ENCODE measurements around the gene MED12L. TPM values are rescaled to one million over a fixed set of nuclear protein-coding genes. Genes with fewer than 3 reads are reported as not detected.
A peak's percentile ranks its signal among the peaks of the same experiment; 100 is the strongest.

Gene MED12L
- total RNA-seq, 4 donors from 2014 or later: 0.19 to 0.83 (median 0.41) TPM

- no peaks in the 10 kb centered on the region for H3K4me1 ChIP-seq
- H3K9me3 ChIP-seq: no peaks in the 10 kb centered on the region
- TF ChIP-seq POLR2AphosphoS5 (IDR thresholded peaks at IDR 0.05): no peak
- TF ChIP-seq, protein P1, sequence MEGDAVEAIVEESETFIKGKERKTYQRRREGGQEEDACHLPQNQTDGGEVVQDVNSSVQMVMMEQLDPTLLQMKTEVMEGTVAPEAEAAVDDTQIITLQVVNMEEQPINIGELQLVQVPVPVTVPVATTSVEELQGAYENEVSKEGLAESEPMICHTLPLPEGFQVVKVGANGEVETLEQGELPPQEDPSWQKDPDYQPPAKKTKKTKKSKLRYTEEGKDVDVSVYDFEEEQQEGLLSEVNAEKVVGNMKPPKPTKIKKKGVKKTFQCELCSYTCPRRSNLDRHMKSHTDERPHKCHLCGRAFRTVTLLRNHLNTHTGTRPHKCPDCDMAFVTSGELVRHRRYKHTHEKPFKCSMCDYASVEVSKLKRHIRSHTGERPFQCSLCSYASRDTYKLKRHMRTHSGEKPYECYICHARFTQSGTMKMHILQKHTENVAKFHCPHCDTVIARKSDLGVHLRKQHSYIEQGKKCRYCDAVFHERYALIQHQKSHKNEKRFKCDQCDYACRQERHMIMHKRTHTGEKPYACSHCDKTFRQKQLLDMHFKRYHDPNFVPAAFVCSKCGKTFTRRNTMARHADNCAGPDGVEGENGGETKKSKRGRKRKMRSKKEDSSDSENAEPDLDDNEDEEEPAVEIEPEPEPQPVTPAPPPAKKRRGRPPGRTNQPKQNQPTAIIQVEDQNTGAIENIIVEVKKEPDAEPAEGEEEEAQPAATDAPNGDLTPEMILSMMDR (IDR thresholded peaks at IDR 0.05): no peak
- TF ChIP-seq EP300 (IDR thresholded peaks at IDR 0.05): no peak
- TF ChIP-seq POLR2A (IDR thresholded peaks at IDR 0.05; ENCODE audit: low read depth): no peak
- H3K36me3 ChIP-seq: no peaks in the 10 kb centered on the region
- no peak for DNase-seq (ENCODE audit: extremely low spot score)
- H3K27me3 ChIP-seq: no peaks in the 10 kb centered on the region
- intact Hi-C loops (cut with DNase I): no loop called here
- WGBS: 94% methylated on average over 5 of the region's 5 CpGs
- H3K4me3 ChIP-seq: no peak overlapping the region
- H3K27ac ChIP-seq (replicated peaks in 1 of 4): no peak overlapping the region
These were observed 229.1 kb downstream of the MED12L start for GRCh38 chr3:151314593-151314992.

DNA sequence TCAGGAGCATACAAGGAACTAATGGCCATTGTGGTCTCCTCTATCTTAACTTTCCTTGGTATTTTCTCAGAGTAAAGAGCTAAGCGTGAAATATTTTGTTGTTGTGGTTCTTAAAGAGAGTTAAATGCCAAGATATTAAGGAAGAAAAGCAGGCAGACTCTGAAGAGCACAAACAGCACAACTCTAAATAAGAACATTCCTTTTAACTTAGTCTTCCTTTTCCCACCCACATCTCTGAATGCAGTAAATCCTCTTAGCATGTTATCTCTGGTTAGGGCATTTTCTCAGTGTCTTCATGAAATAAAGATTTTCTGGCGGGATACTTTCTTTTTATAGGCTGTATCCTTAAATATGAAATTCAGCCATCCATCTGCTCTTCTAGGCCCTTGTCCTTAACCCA is 229.7 kb downstream of the MED12L start:
- no peaks in the 10 kb centered on the region for H3K36me3 ChIP-seq
- no peak overlapping the region for H3K4me3 ChIP-seq
- intact Hi-C loops (cut with DNase I): no loop called here
- no peak overlapping the region for H3K27ac ChIP-seq (replicated peaks in 1 of 4)
- no peaks in the 10 kb centered on the region for H3K27me3 ChIP-seq
- H3K4me1 ChIP-seq: no peaks in the 10 kb centered on the region
- H3K9me3 ChIP-seq: no peaks in the 10 kb centered on the region
- TF ChIP-seq, protein P1 (IDR thresholded peaks at IDR 0.05): no peak
- TF ChIP-seq POLR2A (IDR thresholded peaks at IDR 0.05; ENCODE audit: low read depth) (no peak), EP300 (IDR thresholded peaks at IDR 0.05) (no peak), POLR2AphosphoS5 (IDR thresholded peaks at IDR 0.05) (no peak)
- DNase-seq (ENCODE audit: extremely low spot score): no peak
- 94% methylated on average over 2 of the region's 2 CpGs for WGBS

- Histone ChIP-seq H3K27me3 (no peaks in the 10 kb centered on the region), H3K27ac (replicated peaks in 1 of 4) (no peak overlapping the region), H3K4me1 (no peaks in the 10 kb centered on the region), H3K9me3 (no peaks in the 10 kb centered on the region), H3K4me3 (no peak overlapping the region), H3K36me3 (no peaks in the 10 kb centered on the region)
- DNase-seq (ENCODE audit: extremely low spot score): peak; percentile 7
- intact Hi-C loops (cut with DNase I): no loop called here
- no peak for TF ChIP-seq POLR2A (IDR thresholded peaks at IDR 0.05; ENCODE audit: low read depth)
- TF ChIP-seq EP300 (IDR thresholded peaks at IDR 0.05): no peak
- TF ChIP-seq POLR2AphosphoS5 (IDR thresholded peaks at IDR 0.05): no peak
- TF ChIP-seq, protein P1 (IDR thresholded peaks at IDR 0.05): no peak
- 91% methylated on average over 2 of the region's 2 CpGs for WGBS
These were observed 230.4 kb downstream of the MED12L start for GRCh38 chr3:151315846-151316245.

DNA sequence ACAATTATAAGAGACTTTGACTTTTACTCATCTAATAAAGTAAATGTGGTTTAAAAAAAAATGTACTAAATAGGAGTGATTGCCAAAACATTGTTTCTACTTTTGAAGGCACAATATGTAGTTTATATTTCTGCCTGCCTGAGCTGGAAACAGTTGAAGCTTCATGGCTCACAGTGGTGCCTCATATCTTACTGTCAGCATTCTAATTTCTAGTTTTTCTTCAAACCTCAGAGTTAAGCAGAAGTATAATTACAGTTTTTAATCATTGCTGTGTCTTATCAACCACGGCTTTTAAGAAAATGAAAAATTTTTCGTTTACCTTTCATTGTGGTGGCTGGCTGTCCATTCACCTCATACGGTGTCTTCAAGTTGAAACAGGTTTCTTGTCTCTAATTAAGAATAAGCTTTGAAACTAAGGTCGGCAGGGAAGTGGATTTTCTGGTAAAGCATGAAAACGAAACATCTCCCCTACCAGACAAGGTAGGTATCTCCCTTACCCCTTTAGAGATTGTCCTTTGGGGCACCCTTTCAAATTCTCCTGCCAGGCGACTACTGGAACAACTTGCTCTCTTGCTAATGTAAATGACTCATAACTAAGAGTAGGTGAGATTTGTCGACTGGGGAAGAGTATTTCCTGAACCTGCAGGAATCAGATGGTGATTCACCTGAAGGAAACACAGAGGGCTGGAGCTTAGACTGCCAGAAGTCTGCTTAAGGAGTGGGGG is 231.0 kb downstream of the MED12L start, which contains the start of gene GPR87:
TSS of gene GPR87 (minus strand) at position 554 of the 725 bp plus-strand sequence. CDS start 16,720 bp downstream, outside the sequence.
- H3K4me1 ChIP-seq: no peaks in the 10 kb centered on the region
- WGBS: 81% methylated on average over 7 of the region's 7 CpGs
- no peak within 1 kb of the TSS for H3K27ac ChIP-seq (replicated peaks in 1 of 4)
- no peak within 1 kb of the TSS for H3K4me3 ChIP-seq
- DNase-seq (ENCODE audit: extremely low spot score): no peak
- H3K27me3 ChIP-seq: no peaks in the 10 kb centered on the region
- no peaks in the 10 kb centered on the region for H3K36me3 ChIP-seq
- intact Hi-C loops (cut with DNase I): no loop called here
- H3K9me3 ChIP-seq: no peaks in the 10 kb centered on the region
- TF ChIP-seq POLR2AphosphoS5 (IDR thresholded peaks at IDR 0.05): no peak
- TF ChIP-seq, protein P1 (IDR thresholded peaks at IDR 0.05): no peak
- TF ChIP-seq EP300 (IDR thresholded peaks at IDR 0.05): no peak
- no peak for TF ChIP-seq POLR2A (IDR thresholded peaks at IDR 0.05; ENCODE audit: low read depth)
